ENCODE data around the gene RYR2.

Gene RYR2

GRCh38 chr1:237104096-237104495 lies 62.1 kb downstream of the RYR2 start:
- no peak overlapping the region for H3K4me3 ChIP-seq (ENCODE audit: low read depth, low read length)
- DNase-seq (ENCODE audit: low read depth, low spot score), result no peak
- in situ Hi-C loops (cut with HindIII; ENCODE audit: low sequenced_read_pairs), result no loop called here
- TF ChIP-seq, protein P1, sequence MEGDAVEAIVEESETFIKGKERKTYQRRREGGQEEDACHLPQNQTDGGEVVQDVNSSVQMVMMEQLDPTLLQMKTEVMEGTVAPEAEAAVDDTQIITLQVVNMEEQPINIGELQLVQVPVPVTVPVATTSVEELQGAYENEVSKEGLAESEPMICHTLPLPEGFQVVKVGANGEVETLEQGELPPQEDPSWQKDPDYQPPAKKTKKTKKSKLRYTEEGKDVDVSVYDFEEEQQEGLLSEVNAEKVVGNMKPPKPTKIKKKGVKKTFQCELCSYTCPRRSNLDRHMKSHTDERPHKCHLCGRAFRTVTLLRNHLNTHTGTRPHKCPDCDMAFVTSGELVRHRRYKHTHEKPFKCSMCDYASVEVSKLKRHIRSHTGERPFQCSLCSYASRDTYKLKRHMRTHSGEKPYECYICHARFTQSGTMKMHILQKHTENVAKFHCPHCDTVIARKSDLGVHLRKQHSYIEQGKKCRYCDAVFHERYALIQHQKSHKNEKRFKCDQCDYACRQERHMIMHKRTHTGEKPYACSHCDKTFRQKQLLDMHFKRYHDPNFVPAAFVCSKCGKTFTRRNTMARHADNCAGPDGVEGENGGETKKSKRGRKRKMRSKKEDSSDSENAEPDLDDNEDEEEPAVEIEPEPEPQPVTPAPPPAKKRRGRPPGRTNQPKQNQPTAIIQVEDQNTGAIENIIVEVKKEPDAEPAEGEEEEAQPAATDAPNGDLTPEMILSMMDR (IDR thresholded peaks at IDR 0.05; ENCODE audit: low read depth, low read length), result no peak

DNA sequence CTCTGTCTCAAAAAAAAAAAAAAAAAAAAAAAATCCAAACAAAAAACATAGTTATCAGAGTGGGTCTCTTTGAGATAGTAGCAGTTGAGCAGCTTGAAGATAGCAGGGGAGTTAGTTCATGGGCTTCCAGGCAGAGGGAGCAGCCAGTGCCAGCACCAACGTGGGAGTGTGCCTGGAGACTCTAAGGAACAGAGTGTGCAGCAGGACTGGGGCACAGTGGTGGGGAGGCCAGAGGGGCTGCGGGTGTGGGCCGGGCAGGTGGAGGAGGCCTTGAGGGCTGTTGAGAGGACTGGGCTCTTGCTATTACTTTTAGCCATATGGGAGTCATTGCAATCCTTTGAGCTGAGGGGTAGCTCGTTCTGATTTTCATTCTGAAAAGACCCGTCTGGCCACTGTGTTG lies 63.8 kb downstream of the RYR2 start:
- no peak overlapping the region for H3K4me3 ChIP-seq (ENCODE audit: low read depth, low read length)
- in situ Hi-C loops (cut with HindIII; ENCODE audit: low sequenced_read_pairs), result no loop called here
- no peak for DNase-seq (ENCODE audit: low read depth, low spot score)
- TF ChIP-seq, protein P1 (IDR thresholded peaks at IDR 0.05; ENCODE audit: low read depth, low read length), result no peak

DNA sequence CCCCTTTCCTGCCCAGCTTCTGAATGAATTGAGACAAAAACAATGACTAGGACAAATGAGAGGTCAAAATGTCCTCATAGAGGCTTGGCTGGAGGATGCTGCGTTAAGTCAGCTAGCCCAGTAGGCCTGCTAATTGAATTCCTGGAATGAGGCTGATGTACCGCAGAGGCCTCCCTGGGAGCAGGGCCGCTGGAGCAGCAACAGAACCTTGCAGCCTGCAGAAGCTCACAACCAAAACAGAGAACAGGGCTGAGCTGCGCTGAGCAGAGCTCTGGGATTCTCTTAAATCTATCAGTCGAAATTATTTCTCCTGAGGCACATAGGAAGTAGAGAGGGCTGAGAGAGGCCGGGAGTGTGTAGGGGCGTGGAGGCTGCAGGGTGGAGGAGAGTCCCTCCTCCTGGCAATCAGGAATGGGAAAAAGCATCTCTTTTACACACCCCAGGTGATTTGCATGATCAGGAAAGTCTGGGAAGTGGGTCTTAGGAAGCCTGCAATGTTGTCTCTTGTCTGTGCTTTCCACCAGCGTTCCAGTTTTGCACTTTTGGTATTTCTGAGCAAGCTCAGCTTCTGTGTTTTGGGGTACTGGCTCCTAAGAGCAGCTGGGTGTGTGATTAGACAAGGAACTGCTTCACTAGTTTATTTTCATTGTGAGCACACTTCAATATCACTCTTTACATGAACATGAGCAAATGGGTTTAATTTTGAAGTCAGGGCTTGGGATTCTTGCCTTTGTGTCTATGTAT lies 66.5 kb downstream of the RYR2 start:
- no peak for DNase-seq (ENCODE audit: low read depth, low spot score)
- TF ChIP-seq, protein P1 (IDR thresholded peaks at IDR 0.05; ENCODE audit: low read depth, low read length), result no peak
- in situ Hi-C loops (cut with HindIII; ENCODE audit: low sequenced_read_pairs), result no loop called here
- no peak overlapping the region for H3K4me3 ChIP-seq (ENCODE audit: low read depth, low read length)

GRCh38 chr1:237111807-237112206 lies 69.8 kb downstream of the RYR2 start:
- H3K4me3 ChIP-seq (ENCODE audit: low read depth, low read length), result no peak overlapping the region
- TF ChIP-seq, protein P1 (IDR thresholded peaks at IDR 0.05; ENCODE audit: low read depth, low read length), result no peak
- no peak for DNase-seq (ENCODE audit: low read depth, low spot score)
- in situ Hi-C loops (cut with HindIII; ENCODE audit: low sequenced_read_pairs), result no loop called here

- DNase-seq (ENCODE audit: low read depth, low spot score), result no peak
- in situ Hi-C loops (cut with HindIII; ENCODE audit: low sequenced_read_pairs), result no loop called here
- TF ChIP-seq, protein P1 (IDR thresholded peaks at IDR 0.05; ENCODE audit: low read depth, low read length), result no peak
- no peak overlapping the region for H3K4me3 ChIP-seq (ENCODE audit: low read depth, low read length)
Observed at GRCh38 chr1:237112663-237113062, 70.7 kb downstream of the RYR2 start.

DNA sequence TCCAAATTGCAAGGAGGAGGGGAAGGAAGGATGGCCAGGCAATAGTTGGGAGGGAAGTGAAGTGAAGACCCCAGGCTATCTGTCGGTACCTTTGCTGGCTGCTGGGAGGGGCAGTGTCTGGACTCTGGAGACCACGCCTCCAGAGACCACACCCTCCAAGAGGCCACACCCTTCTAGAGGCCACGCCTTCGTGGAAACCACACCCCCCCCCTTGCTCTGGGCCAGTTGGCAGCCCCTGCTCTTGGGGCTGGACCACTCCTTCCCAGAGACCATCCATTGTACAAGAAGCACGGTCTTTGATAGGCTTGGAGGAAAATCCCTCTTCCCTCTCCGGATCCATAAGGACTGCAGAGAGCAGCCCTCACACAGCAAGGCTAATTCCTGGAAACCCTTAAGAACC lies 73.1 kb downstream of the RYR2 start:
- in situ Hi-C loops (cut with HindIII; ENCODE audit: low sequenced_read_pairs), result no loop called here
- TF ChIP-seq, protein P1 (IDR thresholded peaks at IDR 0.05; ENCODE audit: low read depth, low read length), result no peak
- no peak for DNase-seq (ENCODE audit: low read depth, low spot score)
- no peak overlapping the region for H3K4me3 ChIP-seq (ENCODE audit: low read depth, low read length)

All from astrocyte of the spinal cord (primary cell).